Measurements from ENCODE around the gene SMCO4. TPM values are rescaled to one million over a fixed set of nuclear protein-coding genes. Genes with fewer than 3 reads are reported as not detected.
"Not testable (repeated sequence)": the region's sequence is repeated elsewhere in the genome, so short reads cannot be mapped to it uniquely, and the experiment has no call there.

The SMCO4 gene
- total RNA-seq, 1 experiment from 2014 or later, result 9.3 TPM

GRCh38 chr11:93583490-93583889 lies 40.3 kb upstream of the SMCO4 start:
- intact Hi-C loops (cut with micrococcal nuclease; ENCODE audit: unreplicated experiment), result no loop called here
- Histone ChIP-seq H3K9me3 (ENCODE audit: low read depth, low read length, poor library complexity, severe bottlenecking) (no peaks in the 10 kb centered on the region), H3K27me3 (replicated peaks; ENCODE audit: insufficient read depth, low read depth, low read length, poor library complexity) (no peaks in the 10 kb centered on the region), H3K27ac (ENCODE audit: low read depth, low read length, poor library complexity, severe bottlenecking) (no peak overlapping the region), H3K36me3 (ENCODE audit: insufficient read depth, low read length, poor library complexity, severe bottlenecking) (no peaks in the 10 kb centered on the region), H3K4me3 (ENCODE audit: low read depth, low read length, poor library complexity, severe bottlenecking) (no peak overlapping the region), H3K4me1 (ENCODE audit: insufficient read depth, low read length, poor library complexity, severe bottlenecking) (no peaks in the 10 kb centered on the region)
- DNase-seq (ENCODE audit: low spot score), result no peak
- ChIA-PET CTCF (no interaction called here), POLR2A (ENCODE audit: low non-redundant PET) (no interaction called here)
- TF ChIP-seq CTCF (conservative IDR thresholded peaks at IDR 0.05; ENCODE audit: low read depth, low read length) (no peak), EZH2 (IDR thresholded peaks at IDR 0.05; ENCODE audit: borderline replicate concordance, low read depth, low read length, poor library complexity, severe bottlenecking) (no peak)
- BruUV-seq (replicated peaks), result no TSS peak

- CTCF ChIA-PET, result no interaction called here
- POLR2A ChIA-PET (ENCODE audit: low non-redundant PET), result no interaction called here
- Histone ChIP-seq H3K27ac (ENCODE audit: low read depth, low read length, poor library complexity, severe bottlenecking) (no peak overlapping the region), H3K9me3 (ENCODE audit: low read depth, low read length, poor library complexity, severe bottlenecking) (no peaks in the 10 kb centered on the region), H3K4me3 (ENCODE audit: low read depth, low read length, poor library complexity, severe bottlenecking) (no peak overlapping the region), H3K4me1 (ENCODE audit: insufficient read depth, low read length, poor library complexity, severe bottlenecking) (no peaks in the 10 kb centered on the region), H3K36me3 (ENCODE audit: insufficient read depth, low read length, poor library complexity, severe bottlenecking) (no peaks in the 10 kb centered on the region), H3K27me3 (replicated peaks; ENCODE audit: insufficient read depth, low read depth, low read length, poor library complexity) (no peaks in the 10 kb centered on the region)
- TF ChIP-seq EZH2 (IDR thresholded peaks at IDR 0.05; ENCODE audit: borderline replicate concordance, low read depth, low read length, poor library complexity, severe bottlenecking), result no peak
- DNase-seq (ENCODE audit: low spot score), result no peak
- intact Hi-C loops (cut with micrococcal nuclease; ENCODE audit: unreplicated experiment), result no loop called here
- no TSS peak for BruUV-seq (replicated peaks)
Measured at GRCh38 chr11:93579187-93579751, 36.1 kb upstream of the SMCO4 start.

GRCh38 chr11:93577286-93577685 lies 34.1 kb upstream of the SMCO4 start:
- Histone ChIP-seq H3K36me3 (ENCODE audit: insufficient read depth, low read length, poor library complexity, severe bottlenecking) (no peaks in the 10 kb centered on the region), H3K4me1 (ENCODE audit: insufficient read depth, low read length, poor library complexity, severe bottlenecking) (no peaks in the 10 kb centered on the region), H3K4me3 (ENCODE audit: low read depth, low read length, poor library complexity, severe bottlenecking) (no peak overlapping the region), H3K9me3 (ENCODE audit: low read depth, low read length, poor library complexity, severe bottlenecking) (no peaks in the 10 kb centered on the region), H3K27me3 (replicated peaks; ENCODE audit: insufficient read depth, low read depth, low read length, poor library complexity) (no peaks in the 10 kb centered on the region), H3K27ac (ENCODE audit: low read depth, low read length, poor library complexity, severe bottlenecking) (no peak overlapping the region)
- intact Hi-C loops (cut with micrococcal nuclease; ENCODE audit: unreplicated experiment), result no loop called here
- DNase-seq (ENCODE audit: low spot score), result no peak
- BruUV-seq (replicated peaks), result no TSS peak
- ChIA-PET CTCF (no interaction called here), POLR2A (ENCODE audit: low non-redundant PET) (no interaction called here)
- no peak for TF ChIP-seq EZH2 (IDR thresholded peaks at IDR 0.05; ENCODE audit: borderline replicate concordance, low read depth, low read length, poor library complexity, severe bottlenecking)
- no peak for TF ChIP-seq CTCF (conservative IDR thresholded peaks at IDR 0.05; ENCODE audit: low read depth, low read length)

GRCh38 chr11:93576870-93577269 lies 33.7 kb upstream of the SMCO4 start:
- DNase-seq (ENCODE audit: low spot score); CTCF ChIA-PET; H3K27me3 ChIP-seq (replicated peaks; ENCODE audit: insufficient read depth, low read depth, low read length, poor library complexity); intact Hi-C loops (cut with micrococcal nuclease; ENCODE audit: unreplicated experiment); H3K4me3 ChIP-seq (ENCODE audit: low read depth, low read length, poor library complexity, severe bottlenecking); H3K4me1 ChIP-seq (ENCODE audit: insufficient read depth, low read length, poor library complexity, severe bottlenecking); POLR2A ChIA-PET (ENCODE audit: low non-redundant PET); H3K27ac ChIP-seq (ENCODE audit: low read depth, low read length, poor library complexity, severe bottlenecking); H3K36me3 ChIP-seq (ENCODE audit: insufficient read depth, low read length, poor library complexity, severe bottlenecking); H3K9me3 ChIP-seq (ENCODE audit: low read depth, low read length, poor library complexity, severe bottlenecking); BruUV-seq (replicated peaks): not testable (repeated sequence)
